ENCODE results near the gene GAPVD1. TPM values are rescaled to one million over a fixed set of nuclear protein-coding genes. Genes with fewer than 3 reads are reported as not detected.

GAPVD1 gene
- total and polyA plus RNA-seq, 2 of the 13 experiments (the other 11 are each of a cell fraction or from before 2014, with no cell fraction given), result 11.1 to 33.2 TPM

- TF ChIP-seq ZMAT3 (CRISPR knock-in tag; conservative IDR thresholded peaks at IDR 0.05) (0 out of 2 replicates have a peak, but pooled peaks have one; percentile 31), MXD3 (CRISPR knock-in tag; IDR thresholded peaks at IDR 0.05) (peak; percentile 54; the same call in 1 of the 2 replicates), STAT6 (CRISPR knock-in tag; IDR thresholded peaks at IDR 0.05; ENCODE audit: borderline replicate concordance) (no peak), ZNF510 (CRISPR knock-in tag; IDR thresholded peaks at IDR 0.05; ENCODE audit: low read depth) (peak; percentile 90; the same call in 1 of the 2 replicates), ZNF850 (CRISPR knock-in tag; conservative IDR thresholded peaks at IDR 0.05) (no peak), ZNF281 (CRISPR knock-in tag; IDR thresholded peaks at IDR 0.05; ENCODE audit: borderline replicate concordance) (peak; percentile 51), ZNF234 (CRISPR knock-in tag; conservative IDR thresholded peaks at IDR 0.05) (peak; percentile 86; the same call in 1 of the 2 replicates), DNMT1 (CRISPR knock-in tag; IDR thresholded peaks at IDR 0.05) (no peak), ELF1 (CRISPR knock-in tag; IDR thresholded peaks at IDR 0.05) (peak; percentile 98), ZNF713 (CRISPR knock-in tag; IDR thresholded peaks at IDR 0.05) (no peak), ZNF598 (CRISPR knock-in tag; IDR thresholded peaks at IDR 0.05; ENCODE audit: borderline replicate concordance) (no peak), EHMT2 (IDR thresholded peaks at IDR 0.05; ENCODE audit: borderline replicate concordance, low read depth, low read length) (no peak), ZNF24 (IDR thresholded peaks at IDR 0.05) (no peak)
- TF ChIP-seq, protein P1, sequence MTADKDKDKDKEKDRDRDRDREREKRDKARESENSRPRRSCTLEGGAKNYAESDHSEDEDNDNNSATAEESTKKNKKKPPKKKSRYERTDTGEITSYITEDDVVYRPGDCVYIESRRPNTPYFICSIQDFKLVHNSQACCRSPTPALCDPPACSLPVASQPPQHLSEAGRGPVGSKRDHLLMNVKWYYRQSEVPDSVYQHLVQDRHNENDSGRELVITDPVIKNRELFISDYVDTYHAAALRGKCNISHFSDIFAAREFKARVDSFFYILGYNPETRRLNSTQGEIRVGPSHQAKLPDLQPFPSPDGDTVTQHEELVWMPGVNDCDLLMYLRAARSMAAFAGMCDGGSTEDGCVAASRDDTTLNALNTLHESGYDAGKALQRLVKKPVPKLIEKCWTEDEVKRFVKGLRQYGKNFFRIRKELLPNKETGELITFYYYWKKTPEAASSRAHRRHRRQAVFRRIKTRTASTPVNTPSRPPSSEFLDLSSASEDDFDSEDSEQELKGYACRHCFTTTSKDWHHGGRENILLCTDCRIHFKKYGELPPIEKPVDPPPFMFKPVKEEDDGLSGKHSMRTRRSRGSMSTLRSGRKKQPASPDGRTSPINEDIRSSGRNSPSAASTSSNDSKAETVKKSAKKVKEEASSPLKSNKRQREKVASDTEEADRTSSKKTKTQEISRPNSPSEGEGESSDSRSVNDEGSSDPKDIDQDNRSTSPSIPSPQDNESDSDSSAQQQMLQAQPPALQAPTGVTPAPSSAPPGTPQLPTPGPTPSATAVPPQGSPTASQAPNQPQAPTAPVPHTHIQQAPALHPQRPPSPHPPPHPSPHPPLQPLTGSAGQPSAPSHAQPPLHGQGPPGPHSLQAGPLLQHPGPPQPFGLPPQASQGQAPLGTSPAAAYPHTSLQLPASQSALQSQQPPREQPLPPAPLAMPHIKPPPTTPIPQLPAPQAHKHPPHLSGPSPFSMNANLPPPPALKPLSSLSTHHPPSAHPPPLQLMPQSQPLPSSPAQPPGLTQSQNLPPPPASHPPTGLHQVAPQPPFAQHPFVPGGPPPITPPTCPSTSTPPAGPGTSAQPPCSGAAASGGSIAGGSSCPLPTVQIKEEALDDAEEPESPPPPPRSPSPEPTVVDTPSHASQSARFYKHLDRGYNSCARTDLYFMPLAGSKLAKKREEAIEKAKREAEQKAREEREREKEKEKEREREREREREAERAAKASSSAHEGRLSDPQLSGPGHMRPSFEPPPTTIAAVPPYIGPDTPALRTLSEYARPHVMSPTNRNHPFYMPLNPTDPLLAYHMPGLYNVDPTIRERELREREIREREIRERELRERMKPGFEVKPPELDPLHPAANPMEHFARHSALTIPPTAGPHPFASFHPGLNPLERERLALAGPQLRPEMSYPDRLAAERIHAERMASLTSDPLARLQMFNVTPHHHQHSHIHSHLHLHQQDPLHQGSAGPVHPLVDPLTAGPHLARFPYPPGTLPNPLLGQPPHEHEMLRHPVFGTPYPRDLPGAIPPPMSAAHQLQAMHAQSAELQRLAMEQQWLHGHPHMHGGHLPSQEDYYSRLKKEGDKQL (CRISPR knock-in tag; IDR thresholded peaks at IDR 0.05; ENCODE audit: low read depth), result no peak
- TF ChIP-seq, protein P2, sequence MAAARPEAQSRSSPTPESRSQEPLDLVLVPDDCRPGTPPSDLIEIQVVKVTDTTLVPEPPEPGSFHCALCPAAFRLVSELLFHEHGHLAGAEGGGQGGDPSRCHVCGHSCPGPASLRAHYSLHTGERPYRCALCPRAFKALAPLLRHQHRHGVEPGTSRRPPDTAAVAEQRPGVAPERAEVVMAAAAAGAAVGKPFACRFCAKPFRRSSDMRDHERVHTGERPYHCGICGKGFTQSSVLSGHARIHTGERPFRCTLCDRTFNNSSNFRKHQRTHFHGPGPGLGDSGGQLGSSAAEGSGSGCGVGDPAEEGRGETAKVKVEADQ (CRISPR knock-in tag; IDR thresholded peaks at IDR 0.05; ENCODE audit: borderline replicate concordance), result no peak
Observed at GRCh38 chr9:125261501-125262293, at the start of gene GAPVD1 (continued).
